GM04504 (cell line): Measurements from ENCODE around the gene STX16.
"Not testable (repeated sequence)": the region's sequence is repeated elsewhere in the genome, so short reads cannot be mapped to it uniquely, and the experiment has no call there.

ENCODE experiments used
- DNase-seq: peaks from one replicate; pipeline ENCODE4 v3.0.0-alpha.2; 2012; ENCODE audit warnings: low read depth

Gene STX16

GRCh38 chr20:58636396-58636982 lies 14.6 kb upstream of the STX16 start:
- DNase-seq = no peak

- no peak for DNase-seq
Measured at GRCh38 chr20:58636983-58637421, 14.1 kb upstream of the STX16 start.

GRCh38 chr20:58637466-58638213 lies 13.4 kb upstream of the STX16 start:
- DNase-seq = no peak

GRCh38 chr20:58638467-58639181 lies 12.5 kb upstream of the STX16 start:
- DNase-seq = no peak

GRCh38 chr20:58639182-58640146 lies 11.6 kb upstream of the STX16 start:
- no peak for DNase-seq

GRCh38 chr20:58640446-58640845 lies 10.6 kb upstream of the STX16 start:
- no peak for DNase-seq

GRCh38 chr20:58642441-58642840 lies 8.6 kb upstream of the STX16 start:
- DNase-seq = no peak

GRCh38 chr20:58642896-58643295 lies 8.2 kb upstream of the STX16 start:
- DNase-seq = not testable (repeated sequence)

GRCh38 chr20:58645412-58645968 lies 5.6 kb upstream of the STX16 start:
- DNase-seq = no peak

GRCh38 chr20:58646257-58646656 lies 4.8 kb upstream of the STX16 start:
- no peak for DNase-seq

GRCh38 chr20:58646703-58647102 lies 4.4 kb upstream of the STX16 start:
- no peak for DNase-seq

GRCh38 chr20:58647162-58647795 lies 3.8 kb upstream of the STX16 start:
- no peak for DNase-seq

GRCh38 chr20:58647796-58648501 lies 3.1 kb upstream of the STX16 start:
- DNase-seq = peak; percentile 62

- DNase-seq = not testable (repeated sequence)
Measured at GRCh38 chr20:58648502-58648825, 2.6 kb upstream of the STX16 start.

GRCh38 chr20:58649288-58650180 lies 1.5 kb upstream of the STX16 start:
- no peak for DNase-seq

- DNase-seq = no peak
Measured at GRCh38 chr20:58650181-58650775, 805 bp upstream of the STX16 start.

- DNase-seq = no peak
Measured at GRCh38 chr20:58651559-58651945, 469 bp downstream of the STX16 start.

GRCh38 chr20:58651946-58652605 lies 993 bp downstream of the STX16 start:
- peak; percentile 31 for DNase-seq
